Jurkat, Clone E6-1 (cell line): Measurements from ENCODE around the gene FAM234A.

Source experiments
- DNase-seq: peaks from one replicate; pipeline ENCODE4 v3.0.0-alpha.2; 2011; ENCODE audit warnings: low read depth, low spot score
- H3K4me3 ChIP-seq: 2 replicates; pipeline ENCODE4 v1.5.1; 2011; ENCODE audit warnings: mild to moderate bottlenecking, low read length, control low read depth, moderate library complexity

The FAM234A gene

GRCh38 chr16:275041-275641 lies 40.5 kb downstream of the FAM234A start:
- no peak overlapping the region for H3K4me3 ChIP-seq
- no peak for DNase-seq

GRCh38 chr16:275786-276232 lies 41.2 kb downstream of the FAM234A start, which contains the start of gene RGS11:
RGS11 (minus strand) TSS chr16:275944; CDS start chr16:275911, 33 bp downstream.
- no peak for DNase-seq
- H3K4me3 ChIP-seq, result no peak within 1 kb of the TSS

- H3K4me3 ChIP-seq, result no peak overlapping the region
- no peak for DNase-seq
These were observed 41.9 kb downstream of the FAM234A start for GRCh38 chr16:276426-277077.

GRCh38 chr16:278863-279366 lies 44.3 kb downstream of the FAM234A start:
- peak; percentile 82 for DNase-seq

GRCh38 chr16:279531-279930 lies 44.9 kb downstream of the FAM234A start:
- DNase-seq, result no peak
- no peak overlapping the region for H3K4me3 ChIP-seq

More at GRCh38 chr16:278863-279366, 44.3 kb downstream of the FAM234A start:
- H3K4me3 ChIP-seq, result no peak overlapping the region

GRCh38 chr16:280005-280460 lies 45.4 kb downstream of the FAM234A start:
- DNase-seq, result no peak
- H3K4me3 ChIP-seq, result no peak overlapping the region

GRCh38 chr16:280552-280951 lies 45.9 kb downstream of the FAM234A start, which contains the start of gene ARHGDIG:
ARHGDIG (plus strand) TSS chr16:280591; CDS start chr16:280681, 90 bp downstream.
- DNase-seq, result no peak
- no peak within 1 kb of the TSS for H3K4me3 ChIP-seq

- H3K4me3 ChIP-seq, result no peak overlapping the region
- no peak for DNase-seq
These were observed 46.5 kb downstream of the FAM234A start for GRCh38 chr16:280991-281659.

GRCh38 chr16:281660-282255 lies 47.1 kb downstream of the FAM234A start:
- H3K4me3 ChIP-seq, result no peak overlapping the region
- DNase-seq, result no peak

- H3K4me3 ChIP-seq, result no peak overlapping the region
- DNase-seq, result no peak
These were observed 47.9 kb downstream of the FAM234A start for GRCh38 chr16:282491-282890.

GRCh38 chr16:283033-283805 lies 48.6 kb downstream of the FAM234A start, which contains the start of gene PDIA2:
PDIA2 (plus strand) TSS chr16:283164; CDS start chr16:283170, 6 bp downstream.
- DNase-seq, result no peak
- H3K4me3 ChIP-seq, result no peak within 1 kb of the TSS

- H3K4me3 ChIP-seq, result no peak overlapping the region
- no peak for DNase-seq
These were observed 49.8 kb downstream of the FAM234A start for GRCh38 chr16:284204-285120.

- H3K4me3 ChIP-seq, result no peak overlapping the region
- DNase-seq, result no peak
These were observed 50.8 kb downstream of the FAM234A start for GRCh38 chr16:285146-286055.

GRCh38 chr16:286491-287297 lies 52.1 kb downstream of the FAM234A start:
- no peak for DNase-seq
- H3K4me3 ChIP-seq, result no peak overlapping the region

GRCh38 chr16:287298-287811 lies 52.7 kb downstream of the FAM234A start:
- no peak overlapping the region for H3K4me3 ChIP-seq
- DNase-seq, result no peak
